Measurements from ENCODE around the gene UBE3B.

The UBE3B gene

GRCh38 chr12:109455706-109456105 is 21.7 kb upstream of the UBE3B start:
- Histone ChIP-seq H3K4me3 (ENCODE audit: low read depth, low read length) (no peak overlapping the region), H3K18ac (ENCODE audit: low read length) (no peak overlapping the region), H2BK12ac (ENCODE audit: low read length) (no peak overlapping the region), H3K4me2 (ENCODE audit: low read length) (no peak overlapping the region), H4K91ac (ENCODE audit: low read depth, low read length) (peak overlapping the region; percentile 72), H3K27me3 (ENCODE audit: insufficient read depth, low read length) (no peaks in the 10 kb centered on the region), H3K36me3 (ENCODE audit: control insufficient read depth in 1 of 2, insufficient read depth in 2 of 2, low read length in 2 of 2) (peaks cover 59 to 78% of the 10 kb centered on the region in 2 experiments), H3K9ac (ENCODE audit: low read length) (no peak overlapping the region), H2AFZ (ENCODE audit: insufficient read depth, low read length, poor library complexity) (no peak overlapping the region), H3K4ac (ENCODE audit: low read depth, low read length) (no peak overlapping the region), H3K4me1 (ENCODE audit: control insufficient read depth in 1 of 2, insufficient read depth in 2 of 2, low read length in 2 of 2) (peaks cover 22 to 32% of the 10 kb centered on the region in 2 experiments), H2BK120ac (ENCODE audit: insufficient read depth, low read length, poor library complexity) (peak overlapping the region; percentile 79), H3K79me1 (ENCODE audit: low read length) (peaks cover 20% of the 10 kb centered on the region), H3K79me2 (ENCODE audit: control insufficient read depth, insufficient read depth, low read length, poor library complexity) (peaks cover 10% of the 10 kb centered on the region), H4K12ac (ENCODE audit: low read depth, low read length) (no peak overlapping the region), H4K8ac (ENCODE audit: low read depth, low read length) (no peak overlapping the region), H3K23ac (ENCODE audit: low read length) (no peak overlapping the region), H2AK5ac (ENCODE audit: low read length) (no peak overlapping the region), H3K14ac (ENCODE audit: low read length) (peak overlapping the region; percentile 49), H3K9me3 (ENCODE audit: insufficient read depth, low read depth, low read length) (peaks cover 1% of the 10 kb centered on the region), H2BK5ac (ENCODE audit: low read depth, low read length, poor library complexity) (peak overlapping the region; percentile 56), H3K27ac (ENCODE audit: low read depth, low read length) (peak overlapping the region; percentile 66)
- no CpG with 5 or more reads among the region's 1 CpG for WGBS (ENCODE audit: extremely low coverage, insufficient coverage, insufficient read length)
- DNase-seq = no peak

GRCh38 chr12:109458086-109458485 is 19.3 kb upstream of the UBE3B start:
- H3K79me1 ChIP-seq (ENCODE audit: low read length) = peaks cover 38% of the 10 kb centered on the region
- H3K79me2 ChIP-seq (ENCODE audit: control insufficient read depth, insufficient read depth, low read length, poor library complexity) = peaks cover 17% of the 10 kb centered on the region
- no peak overlapping the region for H2BK12ac ChIP-seq (ENCODE audit: low read length)
- H3K27ac ChIP-seq (ENCODE audit: low read depth, low read length) = no peak overlapping the region
- no peak overlapping the region for H2AK5ac ChIP-seq (ENCODE audit: low read length)
- H3K27me3 ChIP-seq (ENCODE audit: insufficient read depth, low read length) = no peaks in the 10 kb centered on the region
- H3K18ac ChIP-seq (ENCODE audit: low read length) = no peak overlapping the region
- H4K12ac ChIP-seq (ENCODE audit: low read depth, low read length) = no peak overlapping the region
- no peak overlapping the region for H3K4me3 ChIP-seq (ENCODE audit: low read depth, low read length)
- H3K4me2 ChIP-seq (ENCODE audit: low read length) = no peak overlapping the region
- H3K23ac ChIP-seq (ENCODE audit: low read length) = no peak overlapping the region
- peaks cover 43 to 50% of the 10 kb centered on the region in 2 experiments for H3K4me1 ChIP-seq (ENCODE audit: control insufficient read depth in 1 of 2, insufficient read depth in 2 of 2, low read length in 2 of 2)
- peak overlapping the region; percentile 29 for H2BK5ac ChIP-seq (ENCODE audit: low read depth, low read length, poor library complexity)
- H3K9ac ChIP-seq (ENCODE audit: low read length) = no peak overlapping the region
- no peak overlapping the region for H4K91ac ChIP-seq (ENCODE audit: low read depth, low read length)
- no peak overlapping the region for H4K8ac ChIP-seq (ENCODE audit: low read depth, low read length)
- H3K14ac ChIP-seq (ENCODE audit: low read length) = no peak overlapping the region
- no peak for DNase-seq
- no CpG with 5 or more reads among the region's 4 CpGs for WGBS (ENCODE audit: extremely low coverage, insufficient coverage, insufficient read length)
- peaks cover 43 to 57% of the 10 kb centered on the region in 2 experiments for H3K36me3 ChIP-seq (ENCODE audit: control insufficient read depth in 1 of 2, insufficient read depth in 2 of 2, low read length in 2 of 2)
- H2AFZ ChIP-seq (ENCODE audit: insufficient read depth, low read length, poor library complexity) = no peak overlapping the region
- H2BK120ac ChIP-seq (ENCODE audit: insufficient read depth, low read length, poor library complexity) = no peak overlapping the region
- peak overlapping the region; percentile 24 for H3K4ac ChIP-seq (ENCODE audit: low read depth, low read length)
- no peaks in the 10 kb centered on the region for H3K9me3 ChIP-seq (ENCODE audit: insufficient read depth, low read depth, low read length)

- Histone ChIP-seq H3K79me1 (ENCODE audit: low read length) (peaks cover 44% of the 10 kb centered on the region), H3K79me2 (ENCODE audit: control insufficient read depth, insufficient read depth, low read length, poor library complexity) (peaks cover 22% of the 10 kb centered on the region), H3K27ac (ENCODE audit: low read depth, low read length) (peak overlapping the region; percentile 31), H3K4me3 (ENCODE audit: low read depth, low read length) (no peak overlapping the region), H3K36me3 (ENCODE audit: control insufficient read depth in 1 of 2, insufficient read depth in 2 of 2, low read length in 2 of 2) (peaks cover 37 to 50% of the 10 kb centered on the region in 2 experiments), H4K91ac (ENCODE audit: low read depth, low read length) (peak overlapping the region; percentile 79), H2AK5ac (ENCODE audit: low read length) (peak overlapping the region; percentile 64), H3K4me2 (ENCODE audit: low read length) (no peak overlapping the region), H3K4me1 (ENCODE audit: control insufficient read depth in 1 of 2, insufficient read depth in 2 of 2, low read length in 2 of 2) (peaks cover 48 to 56% of the 10 kb centered on the region in 2 experiments), H3K4ac (ENCODE audit: low read depth, low read length) (peak overlapping the region; percentile 85), H2BK120ac (ENCODE audit: insufficient read depth, low read length, poor library complexity) (peak overlapping the region; percentile 29), H3K27me3 (ENCODE audit: insufficient read depth, low read length) (no peaks in the 10 kb centered on the region), H3K18ac (ENCODE audit: low read length) (peak overlapping the region; percentile 74), H2BK5ac (ENCODE audit: low read depth, low read length, poor library complexity) (peak overlapping the region; percentile 58), H3K23ac (ENCODE audit: low read length) (no peak overlapping the region), H3K14ac (ENCODE audit: low read length) (peak overlapping the region; percentile 49), H2BK12ac (ENCODE audit: low read length) (peak overlapping the region; percentile 73), H4K12ac (ENCODE audit: low read depth, low read length) (no peak overlapping the region), H3K9me3 (ENCODE audit: insufficient read depth, low read depth, low read length) (no peaks in the 10 kb centered on the region), H2AFZ (ENCODE audit: insufficient read depth, low read length, poor library complexity) (no peak overlapping the region), H4K8ac (ENCODE audit: low read depth, low read length) (peak overlapping the region; percentile 30), H3K9ac (ENCODE audit: low read length) (no peak overlapping the region)
- no CpG with 5 or more reads among the region's 6 CpGs for WGBS (ENCODE audit: extremely low coverage, insufficient coverage, insufficient read length)
- DNase-seq = no peak
These were observed 18.6 kb upstream of the UBE3B start for GRCh38 chr12:109458771-109459208.

DNA sequence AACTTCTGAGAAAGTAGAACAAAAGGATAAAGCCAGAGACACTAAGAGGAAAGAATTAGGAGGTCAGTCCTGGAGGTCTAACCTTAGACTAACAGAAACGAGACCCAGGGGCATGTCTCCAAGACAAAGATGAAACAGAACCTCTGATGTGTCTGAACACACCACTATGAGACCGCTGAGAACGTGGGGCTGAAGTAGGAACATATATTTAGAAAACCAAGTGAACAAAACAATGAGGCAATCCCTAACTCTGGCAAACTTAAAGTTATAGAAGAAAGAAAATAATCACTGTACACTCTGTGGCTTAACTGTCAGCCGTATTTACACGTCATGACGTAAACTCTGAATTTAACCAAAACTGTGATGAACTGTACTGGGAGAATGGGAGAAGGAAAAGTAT is 18.2 kb upstream of the UBE3B start:
- Histone ChIP-seq H3K14ac (ENCODE audit: low read length) (no peak overlapping the region), H3K4me1 (ENCODE audit: control insufficient read depth in 1 of 2, insufficient read depth in 2 of 2, low read length in 2 of 2) (peaks cover 53 to 60% of the 10 kb centered on the region in 2 experiments), H3K79me1 (ENCODE audit: low read length) (peaks cover 48% of the 10 kb centered on the region), H3K18ac (ENCODE audit: low read length) (no peak overlapping the region), H3K36me3 (ENCODE audit: control insufficient read depth in 1 of 2, insufficient read depth in 2 of 2, low read length in 2 of 2) (peaks cover 36 to 46% of the 10 kb centered on the region in 2 experiments), H3K27me3 (ENCODE audit: insufficient read depth, low read length) (no peaks in the 10 kb centered on the region), H2BK120ac (ENCODE audit: insufficient read depth, low read length, poor library complexity) (no peak overlapping the region), H3K9me3 (ENCODE audit: insufficient read depth, low read depth, low read length) (no peaks in the 10 kb centered on the region), H3K4ac (ENCODE audit: low read depth, low read length) (no peak overlapping the region), H3K4me2 (ENCODE audit: low read length) (no peak overlapping the region), H3K79me2 (ENCODE audit: control insufficient read depth, insufficient read depth, low read length, poor library complexity) (peaks cover 23% of the 10 kb centered on the region), H2AFZ (ENCODE audit: insufficient read depth, low read length, poor library complexity) (no peak overlapping the region), H2BK12ac (ENCODE audit: low read length) (no peak overlapping the region), H4K91ac (ENCODE audit: low read depth, low read length) (no peak overlapping the region), H3K9ac (ENCODE audit: low read length) (no peak overlapping the region), H4K8ac (ENCODE audit: low read depth, low read length) (no peak overlapping the region), H2BK5ac (ENCODE audit: low read depth, low read length, poor library complexity) (no peak overlapping the region), H3K23ac (ENCODE audit: low read length) (no peak overlapping the region), H3K27ac (ENCODE audit: low read depth, low read length) (peak overlapping the region; percentile 31), H2AK5ac (ENCODE audit: low read length) (no peak overlapping the region), H3K4me3 (ENCODE audit: low read depth, low read length) (no peak overlapping the region), H4K12ac (ENCODE audit: low read depth, low read length) (no peak overlapping the region)
- no CpG with 5 or more reads among the region's 6 CpGs for WGBS (ENCODE audit: extremely low coverage, insufficient coverage, insufficient read length)
- no peak for DNase-seq

All from trophoblast cell (in vitro differentiated cells and primary cell).